Liver (tissue), 3 donors: Measurements from ENCODE around the gene ZNF532.

ENCODE experiments used
- CTCF ChIP-seq: fragments of 150-350 bp; IDR thresholded peaks from 2 replicates; pipeline ENCODE4 v1.5.1; 2017; ENCODE audit warnings: improper control_type of control experiment, low read depth, low read length; ENCODE audit not compliant: missing input control
- EGR1 ChIP-seq, 2 donors: IDR thresholded peaks; 2 replicates each; pipeline ENCODE4 v1.6.1; 2016 to 2018; ENCODE audit warnings: antibody characterized with exemption in 2 of 2, low read depth in 2 of 2
- FOXA1 ChIP-seq: IDR thresholded peaks from 2 replicates; pipeline ENCODE4 v1.6.1; 2016; ENCODE audit warnings: antibody characterized with exemption
- FOXA2 ChIP-seq: IDR thresholded peaks from 2 replicates; pipeline ENCODE4 v1.6.1; 2016; ENCODE audit warnings: antibody characterized with exemption
- JUND ChIP-seq, 2 donors: IDR thresholded peaks; 2 replicates each; pipeline ENCODE4 v1.6.1; 2016; ENCODE audit warnings: antibody characterized with exemption in 2 of 2
- MAX ChIP-seq: IDR thresholded peaks from 2 replicates; pipeline ENCODE4 v1.6.1; 2016; ENCODE audit warnings: antibody characterized with exemption
- RAD21 ChIP-seq, 2 donors: IDR thresholded peaks; 2 replicates each; pipeline ENCODE4 v1.6.1; 2016; ENCODE audit warnings: antibody characterized with exemption in 2 of 2, mild to moderate bottlenecking in 2 of 2
- REST ChIP-seq: IDR thresholded peaks from 2 replicates; pipeline ENCODE4 v1.6.1; 2016; ENCODE audit warnings: antibody characterized with exemption, mild to moderate bottlenecking
- RXRA ChIP-seq, 2 donors: IDR thresholded peaks; 2 replicates each; pipeline ENCODE4 v1.6.1; 2017 to 2018; ENCODE audit warnings: antibody characterized with exemption in 2 of 2, mild to moderate bottlenecking in 1 of 2
- SP1 ChIP-seq: IDR thresholded peaks from 2 replicates; pipeline ENCODE4 v1.6.1; 2018; ENCODE audit warnings: antibody characterized with exemption, mild to moderate bottlenecking
- TAF1 ChIP-seq: conservative IDR thresholded peaks from 2 replicates; pipeline ENCODE4 v1.6.1; 2016; ENCODE audit warnings: antibody characterized with exemption, mild to moderate bottlenecking
- YY1 ChIP-seq: IDR thresholded peaks from 2 replicates; pipeline ENCODE4 v1.6.1; 2016; ENCODE audit warnings: antibody characterized with exemption, mild to moderate bottlenecking
- ZBTB33 ChIP-seq: IDR thresholded peaks from 2 replicates; pipeline ENCODE4 v1.6.1; 2016; ENCODE audit warnings: antibody characterized with exemption
- donor health status: healthy.
- donor health status: healthy.

- TF ChIP-seq JUND (IDR thresholded peaks at IDR 0.05) (no peak), CTCF (no peak), MAX (no peak), FOXA2 (no peak), RXRA (IDR thresholded peaks at IDR 0.05) (no peak), RAD21 (IDR thresholded peaks at IDR 0.05) (no peak), TAF1 (no peak), FOXA1 (no peak), SP1 (no peak), EGR1 (IDR thresholded peaks at IDR 0.05; ENCODE audit: low read depth in 2 of 2) (no peak), YY1 (no peak), ZBTB33 (no peak), REST (no peak)
Observed at GRCh38 chr18:58915995-58916394, 51.3 kb downstream of the ZNF532 start.
